Astrocyte of the cerebellum (primary cell): ENCODE results near the gene SULT1C4.

Experiments used
- DNase-seq: peaks from one replicate; pipeline ENCODE4 v3.0.0-alpha.2; 2011; ENCODE audit warnings: low read depth
- H3K4me3 ChIP-seq: 2 replicates; pipeline ENCODE4 v1.5.1; 2011; ENCODE audit warnings: mild to moderate bottlenecking, low read depth, low read length, moderate library complexity
- in situ Hi-C: cut with HindIII; loops from 2 replicates; pipeline ENCODE4 v1.10.0; 2017; ENCODE audit warnings: low sequenced_read_pairs
- TF ChIP-seq, protein P1 (sequence below): IDR thresholded peaks from 2 replicates; pipeline ENCODE4 v1.5.1; 2012; ENCODE audit warnings: low read length, low read depth, moderate library complexity, mild to moderate bottlenecking; ENCODE audit errors: missing control alignments

The SULT1C4 gene

DNA sequence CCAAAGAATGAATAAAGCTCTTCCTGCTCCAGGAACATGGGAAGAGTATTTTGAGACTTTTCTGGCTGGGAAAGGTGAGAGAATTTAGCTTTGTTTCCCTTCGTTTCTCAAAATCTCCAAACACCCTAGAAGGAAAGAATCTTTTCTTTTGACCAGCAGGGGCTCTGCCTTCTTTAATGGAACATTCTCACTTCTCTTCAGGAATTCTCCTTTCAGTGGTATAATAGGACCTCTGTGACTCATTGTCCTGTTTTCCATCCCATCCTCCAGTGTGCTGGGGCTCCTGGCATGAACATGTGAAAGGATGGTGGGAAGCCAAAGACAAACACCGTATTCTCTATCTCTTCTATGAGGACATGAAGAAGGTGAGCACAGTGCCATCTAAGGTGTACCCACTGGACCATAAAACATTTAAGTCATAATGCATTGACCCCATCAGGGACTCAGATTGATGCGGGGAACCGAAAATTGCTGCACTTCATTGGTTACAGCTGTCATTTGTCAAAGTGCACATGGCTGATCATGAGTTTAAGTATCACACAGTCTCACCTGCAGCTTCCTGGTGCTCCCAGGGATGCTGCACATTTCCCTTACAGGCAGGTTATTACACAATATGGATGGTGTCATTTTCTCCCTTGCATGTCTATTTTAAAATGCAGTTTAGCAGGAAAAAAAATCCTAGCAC is 5.5 kb downstream of the SULT1C4 start:
- DNase-seq, result no peak
- TF ChIP-seq, protein P1, sequence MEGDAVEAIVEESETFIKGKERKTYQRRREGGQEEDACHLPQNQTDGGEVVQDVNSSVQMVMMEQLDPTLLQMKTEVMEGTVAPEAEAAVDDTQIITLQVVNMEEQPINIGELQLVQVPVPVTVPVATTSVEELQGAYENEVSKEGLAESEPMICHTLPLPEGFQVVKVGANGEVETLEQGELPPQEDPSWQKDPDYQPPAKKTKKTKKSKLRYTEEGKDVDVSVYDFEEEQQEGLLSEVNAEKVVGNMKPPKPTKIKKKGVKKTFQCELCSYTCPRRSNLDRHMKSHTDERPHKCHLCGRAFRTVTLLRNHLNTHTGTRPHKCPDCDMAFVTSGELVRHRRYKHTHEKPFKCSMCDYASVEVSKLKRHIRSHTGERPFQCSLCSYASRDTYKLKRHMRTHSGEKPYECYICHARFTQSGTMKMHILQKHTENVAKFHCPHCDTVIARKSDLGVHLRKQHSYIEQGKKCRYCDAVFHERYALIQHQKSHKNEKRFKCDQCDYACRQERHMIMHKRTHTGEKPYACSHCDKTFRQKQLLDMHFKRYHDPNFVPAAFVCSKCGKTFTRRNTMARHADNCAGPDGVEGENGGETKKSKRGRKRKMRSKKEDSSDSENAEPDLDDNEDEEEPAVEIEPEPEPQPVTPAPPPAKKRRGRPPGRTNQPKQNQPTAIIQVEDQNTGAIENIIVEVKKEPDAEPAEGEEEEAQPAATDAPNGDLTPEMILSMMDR, result peak; percentile 19
- in situ Hi-C loops, result no loop called here
- no peak overlapping the region for H3K4me3 ChIP-seq

DNA sequence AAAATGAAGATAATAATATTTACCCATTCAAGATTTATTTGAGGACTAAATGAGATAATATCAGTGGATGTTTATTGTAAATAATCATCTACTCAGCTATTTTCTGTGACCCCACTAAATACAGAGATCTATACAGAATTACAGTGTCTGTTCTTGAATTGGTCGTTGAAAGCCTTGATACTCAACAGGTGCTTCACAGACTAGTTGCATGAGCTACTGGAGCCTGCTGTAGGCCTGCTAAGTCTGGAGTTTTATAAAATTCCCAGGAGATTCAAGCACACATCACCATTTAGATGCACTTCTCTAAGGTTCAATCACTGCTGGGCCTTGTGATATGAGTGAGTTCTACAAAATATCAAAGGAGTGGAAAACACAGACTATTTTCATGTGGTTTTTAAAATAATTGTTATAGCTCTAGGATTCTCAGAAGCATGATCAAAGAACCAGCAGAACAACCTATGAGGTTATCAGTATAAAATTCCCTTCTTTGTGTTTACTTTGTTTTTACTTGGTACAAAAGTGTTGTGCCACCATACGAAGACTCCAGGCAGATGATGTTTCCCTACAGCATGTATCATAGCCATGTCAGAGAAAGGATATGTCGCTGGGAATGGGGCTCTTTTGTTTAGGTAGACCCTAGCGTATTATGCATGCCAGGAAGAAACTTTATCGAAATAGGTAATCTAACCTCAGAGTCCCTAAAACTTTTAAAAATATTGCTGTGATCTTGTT is 7.1 kb downstream of the SULT1C4 start:
- no peak overlapping the region for H3K4me3 ChIP-seq
- in situ Hi-C loops, result no loop called here
- no peak for DNase-seq
- TF ChIP-seq, protein P1, result no peak

DNA sequence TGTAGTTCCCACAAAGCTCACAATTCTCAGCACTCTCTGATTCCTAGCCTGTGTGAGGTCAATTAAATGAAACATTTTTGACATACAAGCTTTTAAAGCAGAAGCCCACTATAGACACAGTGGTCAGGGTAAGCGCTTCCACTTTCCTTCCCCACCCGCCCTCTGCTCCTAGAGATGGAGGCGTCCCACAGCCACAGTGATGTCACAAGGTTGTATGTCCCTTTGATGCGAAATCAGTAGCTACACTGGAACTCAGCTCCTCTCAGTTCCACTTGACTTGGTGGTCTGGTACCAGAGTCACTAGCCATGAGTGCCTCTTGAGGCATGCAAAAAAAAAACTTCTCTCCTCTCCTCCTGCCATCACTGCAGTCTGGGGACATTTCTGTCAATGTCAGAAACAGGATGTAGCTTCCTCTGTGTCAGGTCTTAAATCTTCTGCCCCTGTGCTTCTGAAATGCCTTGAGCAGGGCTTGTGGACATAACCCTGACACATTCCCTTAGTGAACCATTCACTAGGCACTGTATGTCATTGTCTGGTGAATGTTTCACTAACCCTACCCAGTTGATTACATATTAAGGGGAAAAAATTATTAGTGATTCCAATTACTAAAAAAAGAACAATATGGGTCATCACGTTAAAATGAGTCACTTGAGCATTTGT is 7.8 kb downstream of the SULT1C4 start:
- H3K4me3 ChIP-seq, result no peak overlapping the region
- in situ Hi-C loops, result no loop called here
- TF ChIP-seq, protein P1, result no peak
- DNase-seq, result no peak

DNA sequence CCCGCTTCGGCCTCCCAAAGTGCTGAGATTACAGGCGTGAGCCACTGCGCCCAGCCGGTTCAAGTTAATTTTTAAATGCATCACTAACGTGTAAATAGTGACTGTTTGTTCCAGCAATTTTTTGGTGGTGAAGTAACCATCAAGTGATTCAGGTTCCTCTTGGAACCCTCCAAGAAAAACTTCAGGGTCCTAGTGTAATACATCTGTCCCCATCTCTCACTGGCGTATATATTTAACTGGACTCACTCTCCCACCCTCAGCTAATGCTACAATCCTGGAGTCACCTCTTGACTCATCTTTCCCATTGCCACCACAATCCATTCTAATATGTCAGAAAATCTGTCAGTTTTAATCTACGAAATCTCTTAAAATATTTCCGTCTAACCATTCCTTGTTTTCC is 10.3 kb downstream of the SULT1C4 start:
- TF ChIP-seq, protein P1, result no peak
- no peak overlapping the region for H3K4me3 ChIP-seq
- DNase-seq, result no peak
- in situ Hi-C loops, result no loop called here

DNA sequence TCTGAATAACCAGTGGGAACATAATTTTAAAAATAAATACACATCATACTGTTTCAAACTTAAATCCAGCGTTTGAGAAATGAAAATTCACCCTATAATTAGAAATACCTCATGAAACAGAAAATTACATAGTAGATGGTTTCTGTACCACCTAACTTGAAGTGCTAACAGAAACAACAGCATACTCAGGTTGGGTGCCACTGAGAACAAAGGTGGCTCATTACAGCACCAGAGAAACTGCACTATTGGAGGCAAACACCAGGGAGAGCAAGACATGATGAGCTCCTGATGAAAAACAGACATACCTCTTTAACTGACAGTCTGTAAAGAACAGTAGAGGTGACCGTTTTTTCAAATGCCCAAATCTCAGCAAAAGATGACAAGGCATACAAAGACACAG is 12.6 kb downstream of the SULT1C4 start:
- TF ChIP-seq, protein P1, result no peak
- H3K4me3 ChIP-seq, result no peak overlapping the region
- in situ Hi-C loops, result loop anchor here (5.0 kb wide), 1 partner anchor 38 kb away; no protein-coding TSS in a partner anchor
- DNase-seq, result no peak

DNA sequence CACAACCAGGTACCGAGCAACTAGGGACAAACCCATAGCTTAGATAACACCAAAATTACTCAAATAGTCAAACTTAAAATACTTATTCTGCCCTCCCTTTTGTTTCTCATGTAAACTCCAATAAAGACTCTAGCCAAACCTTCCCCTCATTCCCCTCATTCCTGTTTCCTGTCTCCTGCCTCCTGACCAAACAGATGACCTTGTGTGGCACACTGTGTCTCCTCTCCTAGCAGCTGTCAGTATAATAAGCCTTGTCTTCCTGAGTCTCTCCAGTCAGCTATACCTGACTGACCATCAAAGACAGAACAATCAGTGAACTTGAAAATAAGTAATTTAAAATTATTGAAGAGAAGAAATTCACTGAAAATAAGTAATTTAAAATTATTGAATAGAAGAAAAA is 14.3 kb downstream of the SULT1C4 start:
- no peak for DNase-seq
- H3K4me3 ChIP-seq, result no peak overlapping the region
- in situ Hi-C loops, result loop anchor here (5.0 kb wide), 1 partner anchor 40 kb away; no protein-coding TSS in a partner anchor
- TF ChIP-seq, protein P1, result no peak
